GM12878 (cell line): ENCODE data around the gene PRRC2B. TPM values are rescaled to one million over a fixed set of nuclear protein-coding genes. Genes with fewer than 3 reads are reported as not detected.

ENCODE experiments used
- ATAC-seq: fragments of 200-7000 bp; cut with Tn5 transposase; 3 replicates; pipeline ENCODE4 v1.9.1; 2020; ENCODE audit warnings: mild to moderate bottlenecking, moderate library complexity
- BruUV-seq: library from RNA; stranded (reverse); fragments of 400-500 nt; replicated peaks from 2 replicates; lab custom pipeline; 2021; lab: Mats Ljungman, UMichigan
- CTCF ChIA-PET: fragments of 300-600 bp; sonication (Branson Sonifier 250); formaldehyde crosslinking; extraction: SDS; loops from one replicate; lab custom pipeline; 2021; ENCODE audit warnings: inconsistent platforms; lab: Yijun Ruan, JAX
- POLR2A ChIA-PET: fragments of 350-600 bp; formaldehyde crosslinking; extraction: SDS; loops from one replicate; lab custom pipeline; 2021; ENCODE audit warnings: inconsistent platforms; lab: Charles Lee
- RAD21 ChIA-PET: fragments of 300-600 bp; sonication (Branson Sonifier 250); formaldehyde crosslinking; loops from one replicate; lab custom pipeline; 2023; ENCODE audit warnings: antibody characterized with exemption; ENCODE audit not compliant: unreplicated experiment; lab: Charles Lee
- SMC1A ChIA-PET: fragments of 300-600 bp; sonication (Branson Sonifier 250); formaldehyde crosslinking; loops from one replicate; lab custom pipeline; 2023; ENCODE audit not compliant: unreplicated experiment, uncharacterized antibody; lab: Charles Lee
- DNase-seq: peaks from one replicate; pipeline ENCODE4 v3.0.0-alpha.2; 2011; ENCODE audit warnings: low read depth, low spot score
- FAIRE-seq: peaks from 3 replicates; lab custom pipeline; 2011; peaks lifted over from hg19 to GRCh38; lab: Jason Lieb, UNC
- H2AFZ ChIP-seq: 2 replicates; pipeline ENCODE4 v1.6.0; 2011; ENCODE audit warnings: low read depth, low read length, control low read depth; ENCODE audit not compliant: control insufficient read depth
- H3K27ac ChIP-seq: 2 replicates; pipeline ENCODE4 v1.5.1; 2011; ENCODE audit warnings: control low read depth; ENCODE audit not compliant: control insufficient read depth, insufficient read depth
- H3K27me3 ChIP-seq, 2 experiments: replicated peaks in 1 of 2; 2 replicates each; pipeline versions ENCODE4 v1.6.0 to v1.6.1; 2011; ENCODE audit warnings: low read length in 1 of 2; ENCODE audit not compliant: control insufficient read depth in 2 of 2, insufficient read depth in 2 of 2
- H3K36me3 ChIP-seq, 2 experiments: 2 replicates each; pipeline ENCODE4 v1.5.1; 2011; ENCODE audit warnings: low read length in 1 of 2; ENCODE audit not compliant: control insufficient read depth in 2 of 2, insufficient read depth in 2 of 2
- H3K4me1 ChIP-seq: 2 replicates; pipeline ENCODE4 v1.6.1; 2011; ENCODE audit warnings: mild to moderate bottlenecking, low read length, moderate library complexity, mixed read lengths; ENCODE audit not compliant: control insufficient read depth, insufficient read depth
- H3K4me2 ChIP-seq: 2 replicates; pipeline ENCODE4 v1.6.0; 2011; ENCODE audit warnings: control low read depth; ENCODE audit not compliant: control insufficient read depth, insufficient read depth
- H3K4me3 ChIP-seq: fragments of 200-600 bp; sonication (generic); 2 replicates; pipeline ENCODE4 v1.5.1; 2016
- H3K79me2 ChIP-seq: 2 replicates; pipeline ENCODE4 v1.6.0; 2011; ENCODE audit warnings: low read length; ENCODE audit not compliant: control insufficient read depth, insufficient read depth
- H3K9ac ChIP-seq: 2 replicates; pipeline ENCODE4 v1.8.0; 2011; ENCODE audit warnings: low read length, control low read depth, mixed read lengths; ENCODE audit not compliant: control insufficient read depth, insufficient read depth
- H3K9me3 ChIP-seq: replicated peaks from 3 replicates; pipeline ENCODE4 v1.5.1; 2011; ENCODE audit warnings: mild to moderate bottlenecking, low read length; ENCODE audit not compliant: control insufficient read depth, insufficient read depth
- H4K20me1 ChIP-seq: 2 replicates; pipeline ENCODE4 v1.6.0; 2011; ENCODE audit not compliant: control insufficient read depth, insufficient read depth
- CBX3 ChIP-seq: fragments of 200-600 bp; sonication (generic); IDR thresholded peaks from 2 replicates; pipeline ENCODE4 v1.6.1; 2016; ENCODE audit warnings: low read depth, borderline replicate concordance
- MYB ChIP-seq: fragments of 150-350 bp; IDR thresholded peaks from 2 replicates; pipeline ENCODE4 v1.6.1; 2014; ENCODE audit warnings: mild to moderate bottlenecking, low read depth, low read length, borderline replicate concordance
- POLR2A ChIP-seq: IDR thresholded peaks from 2 replicates; pipeline ENCODE4 v1.6.1; 2011; ENCODE audit warnings: low read depth, mild to moderate bottlenecking, low read length
- SRF ChIP-seq, 2 experiments: IDR thresholded peaks; 2 replicates each; pipeline ENCODE4 v1.6.1; 2011; ENCODE audit warnings: low read depth in 2 of 2, low read length in 2 of 2, mild to moderate bottlenecking in 1 of 2, moderate library complexity in 1 of 2
- WGBS: methylation state at CpG from one replicate; pipeline ENCODE4 v1.1.6; 2016; ENCODE audit warnings: low lambda C conversion rate; ENCODE audit not compliant: insufficient replicate concordance, insufficient coverage; ENCODE audit errors: missing lambda C conversion rate; 5-methylcytosine and 5-hydroxymethylcytosine counted together
- in situ Hi-C: fragments of 300-500 bp; cut with MboI; formaldehyde crosslinking; loops from 9 replicates; pipeline ENCODE4 v1.14.3; 2018; ENCODE audit warnings: mixed read lengths
- intact Hi-C: fragments of 100-400 bp; cut with micrococcal nuclease; formaldehyde crosslinking; loops from one replicate; pipeline ENCODE4 v1.14.2; 2022; ENCODE audit not compliant: unreplicated experiment
- polyA plus RNA-seq, 11 experiments: library from polyadenylated mRNA; depleted of rRNA in 4 of 11; unstranded in 6 of 11; stranded (reverse) in 5 of 11; fragments of >200 nt; fragmentation: Nextera tagmentation in 4 of 11; fragmentation: Illumina TruSeq in 1 of 11; extraction: Ambion mirVana in 4 of 11; extraction: Trizol in 1 of 11; gene quantifications; 1 replicate in 1 of 11; 2 replicates in 10 of 11; pipeline versions ENCODE4 v1.2.1 to v1.2.3, GENCODE V29; 2011 to 2016; ENCODE audit warnings: inconsistent platforms in 2 of 11, missing spikeins in 2 of 11, low read depth in 1 of 11
- total RNA-seq, 4 experiments: library from RNA; depleted of rRNA in 3 of 4; stranded (reverse); fragments of >200 nt in 3 of 4; fragmentation: Illumina TruSeq in 1 of 4; extraction: Trizol in 1 of 4; gene quantifications; 2 replicates each; pipeline versions ENCODE4 v1.2.1 to v1.2.3, GENCODE V29; 2013 to 2021
- TF ChIP-seq, protein P1 (sequence below): fragments of 450-650 bp; IDR thresholded peaks from 2 replicates; pipeline ENCODE4 v1.6.1; 2017; ENCODE audit warnings: mild to moderate bottlenecking, moderate library complexity

Gene PRRC2B
- total and polyA plus RNA-seq, 10 of the 15 experiments (the other 5 are each of a cell fraction or from before 2014, with no cell fraction given) = 0.84 to 155 (median 28.7) TPM

GRCh38 chr9:131433302-131433854 is 39.5 kb downstream of the PRRC2B start:
- Histone ChIP-seq H3K27ac (no peak overlapping the region), H3K4me1 (no peaks in the 10 kb centered on the region), H3K9me3 (no peaks in the 10 kb centered on the region), H4K20me1 (peaks cover 3% of the 10 kb centered on the region; the same call in 1 of the 2 replicates), H3K4me2 (no peak overlapping the region), H3K9ac (no peak overlapping the region), H2AFZ (no peak overlapping the region), H3K4me3 (no peak overlapping the region), H3K36me3 (peaks cover 32 to 39% of the 10 kb centered on the region in 2 experiments), H3K79me2 (peaks cover 21% of the 10 kb centered on the region), H3K27me3 (no peaks in the 10 kb centered on the region)
- no peak for FAIRE-seq
- TF ChIP-seq MYB = no peak
- no peak for TF ChIP-seq CBX3
- TF ChIP-seq POLR2A = 0 out of 2 replicates have a peak, but pooled peaks have one; percentile 15
- TF ChIP-seq, protein P1, sequence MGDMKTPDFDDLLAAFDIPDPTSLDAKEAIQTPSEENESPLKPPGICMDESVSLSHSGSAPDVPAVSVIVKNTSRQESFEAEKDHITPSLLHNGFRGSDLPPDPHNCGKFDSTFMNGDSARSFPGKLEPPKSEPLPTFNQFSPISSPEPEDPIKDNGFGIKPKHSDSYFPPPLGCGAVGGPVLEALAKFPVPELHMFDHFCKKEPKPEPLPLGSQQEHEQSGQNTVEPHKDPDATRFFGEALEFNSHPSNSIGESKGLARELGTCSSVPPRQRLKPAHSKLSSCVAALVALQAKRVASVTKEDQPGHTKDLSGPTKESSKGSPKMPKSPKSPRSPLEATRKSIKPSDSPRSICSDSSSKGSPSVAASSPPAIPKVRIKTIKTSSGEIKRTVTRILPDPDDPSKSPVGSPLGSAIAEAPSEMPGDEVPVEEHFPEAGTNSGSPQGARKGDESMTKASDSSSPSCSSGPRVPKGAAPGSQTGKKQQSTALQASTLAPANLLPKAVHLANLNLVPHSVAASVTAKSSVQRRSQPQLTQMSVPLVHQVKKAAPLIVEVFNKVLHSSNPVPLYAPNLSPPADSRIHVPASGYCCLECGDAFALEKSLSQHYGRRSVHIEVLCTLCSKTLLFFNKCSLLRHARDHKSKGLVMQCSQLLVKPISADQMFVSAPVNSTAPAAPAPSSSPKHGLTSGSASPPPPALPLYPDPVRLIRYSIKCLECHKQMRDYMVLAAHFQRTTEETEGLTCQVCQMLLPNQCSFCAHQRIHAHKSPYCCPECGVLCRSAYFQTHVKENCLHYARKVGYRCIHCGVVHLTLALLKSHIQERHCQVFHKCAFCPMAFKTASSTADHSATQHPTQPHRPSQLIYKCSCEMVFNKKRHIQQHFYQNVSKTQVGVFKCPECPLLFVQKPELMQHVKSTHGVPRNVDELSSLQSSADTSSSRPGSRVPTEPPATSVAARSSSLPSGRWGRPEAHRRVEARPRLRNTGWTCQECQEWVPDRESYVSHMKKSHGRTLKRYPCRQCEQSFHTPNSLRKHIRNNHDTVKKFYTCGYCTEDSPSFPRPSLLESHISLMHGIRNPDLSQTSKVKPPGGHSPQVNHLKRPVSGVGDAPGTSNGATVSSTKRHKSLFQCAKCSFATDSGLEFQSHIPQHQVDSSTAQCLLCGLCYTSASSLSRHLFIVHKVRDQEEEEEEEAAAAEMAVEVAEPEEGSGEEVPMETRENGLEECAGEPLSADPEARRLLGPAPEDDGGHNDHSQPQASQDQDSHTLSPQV = no peak
- TF ChIP-seq SRF (IDR thresholded peaks at IDR 0.05; ENCODE audit: low read depth in 2 of 2, low read length in 2 of 2) = no peak
- in situ Hi-C loops (no loop called here), intact Hi-C loops (no loop called here)
- no peak for DNase-seq
- POLR2A ChIA-PET = interaction anchor here (1.3 kb wide), 1 partner anchor 60 kb away, joined by 5 read pairs; no protein-coding TSS in a partner anchor
- RAD21 ChIA-PET = no interaction called here
- WGBS = 89% methylated on average over 3 of the region's 3 CpGs
- ATAC-seq = no peak
- no TSS peak for BruUV-seq
- SMC1A ChIA-PET = no interaction called here
- CTCF ChIA-PET = interaction anchor here (0.8 kb wide), 1 partner anchor 41 kb away, joined by 3 read pairs; no protein-coding TSS in a partner anchor
